Mesendoderm (in vitro differentiated cells): Measurements from ENCODE around the gene PIAS1.
"Not testable (repeated sequence)": the region's sequence is repeated elsewhere in the genome, so short reads cannot be mapped to it uniquely, and the experiment has no call there.

Source experiments
- DNase-seq: peaks from one replicate; pipeline ENCODE4 v3.0.0; 2013
- H2AK5ac ChIP-seq: 2 replicates; pipeline ENCODE4 v1.6.1; 2013; ENCODE audit warnings: low read length, inconsistent platforms
- H2BK120ac ChIP-seq: 2 replicates; pipeline ENCODE4 v1.6.1; 2013; ENCODE audit warnings: low read depth, mild to moderate bottlenecking, low read length, moderate library complexity, mixed read lengths
- H2BK15ac ChIP-seq: replicated peaks from 2 replicates; pipeline ENCODE4 v1.6.1; 2013; ENCODE audit warnings: low read depth, mild to moderate bottlenecking, moderate library complexity
- H2BK5ac ChIP-seq: 2 replicates; pipeline ENCODE4 v1.6.1; 2013; ENCODE audit warnings: low read length, inconsistent platforms
- H3K18ac ChIP-seq: 2 replicates; pipeline ENCODE4 v1.6.1; 2013; ENCODE audit warnings: mild to moderate bottlenecking, low read length, mixed read lengths
- H3K23ac ChIP-seq: one replicate; pipeline ENCODE4 v1.6.1; 2013; ENCODE audit warnings: low read length
- H3K27ac ChIP-seq: 2 replicates; pipeline ENCODE4 v1.5.1; 2013; ENCODE audit warnings: low read depth, mild to moderate bottlenecking, inconsistent platforms, low read length, moderate library complexity
- H3K27me3 ChIP-seq: 2 replicates; pipeline ENCODE4 v1.6.1; 2013; ENCODE audit warnings: low read length, control low read depth, mild to moderate bottlenecking, inconsistent platforms; ENCODE audit not compliant: insufficient read depth, poor library complexity
- H3K36me3 ChIP-seq: 2 replicates; pipeline ENCODE4 v1.6.1; 2013; ENCODE audit warnings: low read length, inconsistent platforms; ENCODE audit not compliant: control insufficient read depth, insufficient read depth
- H3K4ac ChIP-seq: one replicate; pipeline ENCODE4 v1.6.1; 2013; ENCODE audit warnings: low read depth, mild to moderate bottlenecking, low read length, moderate library complexity
- H3K4me1 ChIP-seq: 2 replicates; pipeline ENCODE4 v1.6.1; 2013; ENCODE audit warnings: low read depth, low read length, inconsistent platforms; ENCODE audit not compliant: control insufficient read depth
- H3K4me2 ChIP-seq: 2 replicates; pipeline ENCODE4 v1.6.1; 2013; ENCODE audit warnings: low read length
- H3K4me3 ChIP-seq: 2 replicates; pipeline ENCODE4 v1.5.1; 2013; ENCODE audit warnings: mild to moderate bottlenecking, low read length
- H3K56ac ChIP-seq: one replicate; pipeline ENCODE4 v1.6.1; 2013; ENCODE audit warnings: low read length
- H3K79me1 ChIP-seq: 2 replicates; pipeline ENCODE4 v1.6.1; 2013; ENCODE audit warnings: low read length, inconsistent platforms
- H3K79me2 ChIP-seq: 2 replicates; pipeline ENCODE4 v1.6.1; 2013; ENCODE audit warnings: mild to moderate bottlenecking, low read length; ENCODE audit not compliant: control insufficient read depth, insufficient read depth
- H3K9ac ChIP-seq: 2 replicates; pipeline ENCODE4 v1.6.1; 2013; ENCODE audit warnings: low read length, inconsistent platforms
- H4K5ac ChIP-seq: one replicate; pipeline ENCODE4 v1.6.1; 2013; ENCODE audit warnings: low read length
- H4K8ac ChIP-seq: one replicate; pipeline ENCODE4 v1.6.1; 2013; ENCODE audit warnings: low read depth, mild to moderate bottlenecking, control low read depth, low read length, moderate library complexity
- WGBS: extraction: QIAGEN DNeasy Blood & Tissue Kit; methylation state at CpG from one replicate; pipeline ENCODE4 v1.1.7; 2013; ENCODE audit warnings: low lambda C conversion rate, missing lambda C conversion rate; ENCODE audit not compliant: insufficient coverage; ENCODE audit errors: extremely low coverage; 5-methylcytosine and 5-hydroxymethylcytosine counted together

Gene PIAS1

DNA sequence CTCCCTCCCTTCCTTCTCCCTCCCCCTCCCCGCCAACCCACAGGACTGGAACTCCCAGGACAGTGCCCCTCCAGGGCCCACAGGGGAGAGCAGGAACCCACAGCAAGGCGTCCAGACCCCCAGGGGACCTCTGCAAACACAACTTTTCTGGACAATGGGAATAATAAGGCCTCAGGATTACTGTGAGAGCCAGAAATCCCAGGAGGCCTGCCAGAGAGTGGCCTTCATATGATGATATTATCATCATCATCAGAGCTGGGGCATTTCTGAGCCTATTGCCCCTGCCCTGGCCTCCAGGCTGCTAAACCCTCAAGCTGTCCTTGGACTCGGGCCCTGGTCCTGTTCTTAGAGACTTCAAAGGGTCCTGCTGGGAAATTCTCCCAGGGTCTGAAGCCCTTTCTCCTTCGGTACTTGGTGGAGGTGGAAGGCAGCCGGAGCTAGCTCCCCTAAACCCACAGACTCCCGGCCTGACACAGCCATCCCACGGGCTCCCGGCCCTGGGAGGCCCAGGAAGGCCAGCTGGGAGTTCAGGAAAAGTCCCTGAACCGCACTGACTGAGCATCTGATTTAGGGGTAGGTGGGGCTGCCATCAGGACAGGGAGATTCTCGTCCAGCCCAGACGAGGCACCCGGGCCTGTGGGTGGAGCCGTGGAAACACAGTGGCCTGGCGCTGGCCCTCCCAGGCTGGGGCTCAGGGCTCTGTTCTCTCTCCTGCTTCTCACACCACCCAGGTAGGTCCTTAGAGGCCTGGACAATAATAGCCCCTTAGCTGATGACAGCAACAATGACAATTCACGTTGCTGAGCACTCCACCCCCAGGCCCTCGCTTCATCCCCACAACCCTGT, 146.1 kb downstream of the PIAS1 start:
- Histone ChIP-seq H3K79me1 (peaks cover 7% of the 10 kb centered on the region), H3K4me3 (no peak overlapping the region), H3K27ac (no peak overlapping the region), H2BK15ac (no peak overlapping the region), H3K4me1 (peaks cover 2% of the 10 kb centered on the region), H3K79me2 (no peaks in the 10 kb centered on the region), H4K8ac (no peak overlapping the region), H3K27me3 (no peaks in the 10 kb centered on the region), H2BK5ac (no peak overlapping the region), H4K5ac (no peak overlapping the region), H3K23ac (no peak overlapping the region), H3K4ac (no peak overlapping the region), H2AK5ac (no peak overlapping the region), H3K9ac (no peak overlapping the region), H2BK120ac (no peak overlapping the region), H3K56ac (no peak overlapping the region), H3K4me2 (no peak overlapping the region), H3K18ac (no peak overlapping the region), H3K36me3 (no peaks in the 10 kb centered on the region)
- peak; percentile 35 for DNase-seq
- WGBS, result no CpG with 5 or more reads among the region's 16 CpGs

DNA sequence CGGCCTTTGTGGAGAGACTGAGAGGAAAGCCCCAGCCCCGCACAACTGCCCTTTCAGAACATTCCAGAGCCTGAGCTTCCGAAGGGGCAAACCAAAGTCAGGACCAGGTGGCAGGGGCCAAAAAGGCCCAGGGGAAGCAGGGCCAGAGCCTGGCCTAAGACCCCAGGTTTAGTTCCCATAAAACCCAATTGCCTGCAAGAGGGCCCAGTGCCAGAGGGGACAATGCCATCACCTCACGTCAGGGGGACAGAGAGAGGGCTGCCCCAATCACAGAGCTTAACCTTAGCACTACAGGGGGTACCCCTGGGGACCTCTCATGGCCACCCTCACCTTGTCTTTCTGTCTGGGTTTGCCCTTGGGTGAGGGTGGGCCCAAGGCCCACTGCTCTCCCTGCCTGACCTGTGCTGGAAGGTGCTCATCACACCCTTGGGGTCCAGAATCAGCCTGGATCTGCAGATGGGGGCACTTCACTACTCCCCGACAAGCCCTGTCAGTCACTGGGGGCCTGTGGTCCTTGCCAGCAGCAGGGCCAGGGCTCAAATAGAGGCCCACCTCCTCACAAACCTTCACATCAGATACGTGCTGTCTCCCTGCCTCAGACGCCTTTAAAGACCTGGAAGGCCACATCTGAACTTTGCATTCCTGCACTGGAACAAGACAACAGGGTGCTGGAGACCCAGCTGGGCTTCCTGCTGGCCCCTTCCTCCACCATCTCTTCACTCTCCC, 147.2 kb downstream of the PIAS1 start:
- peaks cover 8% of the 10 kb centered on the region for H3K4me1 ChIP-seq
- no peak overlapping the region for H3K18ac ChIP-seq
- no peak overlapping the region for H3K4me2 ChIP-seq
- no peak overlapping the region for H2BK120ac ChIP-seq
- no peak for DNase-seq
- no peaks in the 10 kb centered on the region for H3K27me3 ChIP-seq
- H3K4ac ChIP-seq, result no peak overlapping the region
- peaks cover 7% of the 10 kb centered on the region for H3K79me1 ChIP-seq
- H3K36me3 ChIP-seq, result no peaks in the 10 kb centered on the region
- H4K8ac ChIP-seq, result no peak overlapping the region
- H3K9ac ChIP-seq, result no peak overlapping the region
- no peak overlapping the region for H4K5ac ChIP-seq
- H2BK15ac ChIP-seq, result no peak overlapping the region
- WGBS, result no CpG with 5 or more reads among the region's 7 CpGs
- no peak overlapping the region for H3K4me3 ChIP-seq
- no peak overlapping the region for H2AK5ac ChIP-seq
- H3K79me2 ChIP-seq, result no peaks in the 10 kb centered on the region
- H3K56ac ChIP-seq, result no peak overlapping the region
- no peak overlapping the region for H3K27ac ChIP-seq
- no peak overlapping the region for H3K23ac ChIP-seq
- H2BK5ac ChIP-seq, result no peak overlapping the region

DNA sequence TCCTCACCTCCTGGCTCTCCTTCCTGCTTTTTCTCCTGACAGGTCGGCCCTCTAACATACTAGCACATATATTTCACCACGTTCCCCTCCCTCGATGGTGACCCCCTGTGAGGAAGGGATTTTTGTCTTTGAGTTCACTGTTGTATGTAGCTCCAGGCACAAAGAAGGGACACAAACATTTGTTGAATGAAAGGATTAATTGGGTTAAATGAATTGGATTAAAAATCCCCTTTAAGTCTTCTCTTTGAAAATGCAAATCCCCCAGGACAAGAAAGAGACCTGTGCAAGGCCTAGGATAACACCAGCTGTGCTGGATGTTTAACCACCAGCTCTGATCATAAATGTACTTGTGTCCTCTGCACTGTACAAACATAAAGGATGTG, 147.8 kb downstream of the PIAS1 start:
- no peak for DNase-seq

DNA sequence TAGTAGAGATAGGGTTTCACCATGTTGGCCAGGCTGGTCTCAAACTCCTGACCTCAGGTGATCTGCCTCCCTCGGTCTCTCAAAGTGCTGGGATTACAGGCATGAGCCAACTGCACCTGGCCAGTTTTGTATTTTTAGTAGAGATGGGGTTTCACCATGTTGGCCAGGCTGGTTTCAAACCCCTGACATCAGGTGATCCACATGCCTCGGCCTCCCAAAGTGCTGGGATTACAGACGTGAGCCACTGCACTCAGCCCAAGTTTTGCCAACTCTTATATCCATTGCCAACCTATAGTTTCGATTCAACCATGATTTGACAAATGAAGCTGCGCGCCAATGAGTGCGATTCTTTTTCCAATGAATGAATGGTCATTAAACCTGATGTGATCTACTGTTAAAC, 148.9 kb downstream of the PIAS1 start:
- H3K4me3 ChIP-seq, H3K27me3 ChIP-seq, H4K8ac ChIP-seq, H3K27ac ChIP-seq, H3K9ac ChIP-seq, H4K5ac ChIP-seq, H3K79me1 ChIP-seq, H3K23ac ChIP-seq, H3K18ac ChIP-seq, DNase-seq, H3K4ac ChIP-seq, H2BK15ac ChIP-seq, H3K36me3 ChIP-seq, H3K56ac ChIP-seq, H2BK5ac ChIP-seq, H3K79me2 ChIP-seq, H3K4me2 ChIP-seq, H2AK5ac ChIP-seq, H2BK120ac ChIP-seq: not testable (repeated sequence)
- no CpG with 5 or more reads among the region's 7 CpGs for WGBS
- H3K4me1 ChIP-seq, result peaks cover 12% of the 10 kb centered on the region

More for the DNA sequence above, 147.8 kb downstream of the PIAS1 start:
- H3K27me3 ChIP-seq, result no peaks in the 10 kb centered on the region
- no peak overlapping the region for H4K8ac ChIP-seq
- no peak overlapping the region for H2AK5ac ChIP-seq
- H3K4me2 ChIP-seq, result no peak overlapping the region
- H3K4me1 ChIP-seq, result peaks cover 12% of the 10 kb centered on the region
- no peak overlapping the region for H3K9ac ChIP-seq
- H3K56ac ChIP-seq, result no peak overlapping the region
- H3K4ac ChIP-seq, result no peak overlapping the region
- no peak overlapping the region for H2BK5ac ChIP-seq
- H3K36me3 ChIP-seq, result no peaks in the 10 kb centered on the region
- no CpG with 5 or more reads among the region's 3 CpGs for WGBS
- H4K5ac ChIP-seq, result no peak overlapping the region
- no peak overlapping the region for H3K23ac ChIP-seq
- no peaks in the 10 kb centered on the region for H3K79me2 ChIP-seq
- H2BK120ac ChIP-seq, result no peak overlapping the region
- H3K18ac ChIP-seq, result no peak overlapping the region
- H3K27ac ChIP-seq, result no peak overlapping the region
- no peak overlapping the region for H3K4me3 ChIP-seq
- no peak overlapping the region for H2BK15ac ChIP-seq
- peaks cover 7% of the 10 kb centered on the region for H3K79me1 ChIP-seq

DNA sequence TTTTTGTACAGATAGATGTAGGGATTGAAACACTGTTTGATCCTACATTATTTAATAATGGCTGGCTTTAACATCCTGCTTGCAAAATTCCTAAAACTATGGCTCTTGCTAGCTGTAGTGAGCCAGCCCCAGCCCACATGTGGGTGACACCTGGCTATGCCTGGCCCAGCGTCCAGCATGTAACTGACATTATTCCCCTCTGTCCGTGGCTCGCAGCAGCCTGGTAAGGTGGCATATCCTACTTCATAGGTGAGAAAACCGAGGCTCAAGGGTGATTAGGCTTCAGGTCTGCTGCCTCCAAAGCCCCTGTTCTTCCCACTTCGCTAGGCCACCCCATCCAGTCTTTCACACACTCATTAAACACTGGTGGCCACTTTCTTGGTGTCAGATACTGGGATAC, 149.4 kb downstream of the PIAS1 start:
- H3K23ac ChIP-seq, result no peak overlapping the region
- H4K8ac ChIP-seq, result no peak overlapping the region
- H3K4ac ChIP-seq, result no peak overlapping the region
- H3K56ac ChIP-seq, result no peak overlapping the region
- H2BK5ac ChIP-seq, result no peak overlapping the region
- H3K79me1 ChIP-seq, result peaks cover 8% of the 10 kb centered on the region
- DNase-seq, result no peak
- no peak overlapping the region for H3K4me2 ChIP-seq
- no peak overlapping the region for H3K18ac ChIP-seq
- no peak overlapping the region for H3K9ac ChIP-seq
- H4K5ac ChIP-seq, result no peak overlapping the region
- no peaks in the 10 kb centered on the region for H3K36me3 ChIP-seq
- H3K27me3 ChIP-seq, result no peaks in the 10 kb centered on the region
- peaks cover 12% of the 10 kb centered on the region for H3K4me1 ChIP-seq
- no peaks in the 10 kb centered on the region for H3K79me2 ChIP-seq
- WGBS, result no CpG with 5 or more reads among the region's 5 CpGs
- no peak overlapping the region for H2BK15ac ChIP-seq
- no peak overlapping the region for H2AK5ac ChIP-seq
- no peak overlapping the region for H3K4me3 ChIP-seq
- no peak overlapping the region for H3K27ac ChIP-seq
- no peak overlapping the region for H2BK120ac ChIP-seq
